HL-60 (cell line): ENCODE results near the gene RAB36.

Source experiments
- CTCF ChIP-seq: IDR thresholded peaks from one replicate; pipeline ENCODE4 v1.5.1; 2011; ENCODE audit warnings: low read length, control low read depth, inconsistent platforms; ENCODE audit not compliant: insufficient read depth
- POLR2AphosphoS5 ChIP-seq: IDR thresholded peaks from 2 replicates; pipeline ENCODE4 v1.6.1; 2012; ENCODE audit warnings: low read depth
- REST ChIP-seq: IDR thresholded peaks from 2 replicates; pipeline ENCODE4 v1.6.1; 2012; ENCODE audit warnings: low read depth; ENCODE audit not compliant: insufficient replicate concordance

GRCh38 chr22:23192133-23192532 is 46.9 kb downstream of the RAB36 start:
- TF ChIP-seq CTCF (no peak), REST (no peak), POLR2AphosphoS5 (no peak)
